NOMO-1 treated with dmso at 0.1 percent for 144 hours (cell line): ENCODE results near the gene FTHL17.

Experiments used
- DNase-seq: peaks from one replicate; lab custom pipeline; 2025; ENCODE audit not compliant: unreplicated experiment; lab: John Stamatoyannopoulos, UW

FTHL17 gene

DNA sequence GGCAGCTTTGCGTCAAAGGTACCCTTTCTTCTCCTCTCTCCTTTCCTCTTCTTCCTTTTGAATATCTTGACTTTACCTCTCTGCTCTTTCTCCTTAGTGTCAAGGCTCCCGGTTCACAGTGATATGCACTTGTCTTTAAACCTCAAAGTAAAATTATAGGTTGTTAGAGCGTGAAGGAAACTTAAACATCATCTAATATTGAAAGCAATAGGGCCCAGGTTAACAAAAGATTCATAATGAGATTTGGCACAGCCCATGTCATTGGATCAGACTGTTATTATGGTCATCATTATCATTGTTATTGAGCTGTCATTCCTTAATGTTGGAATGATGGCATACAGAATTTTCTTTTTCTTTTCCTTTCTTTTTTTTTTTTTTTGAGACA is 32.5 kb downstream of the FTHL17 start:
- no peak for DNase-seq

DNA sequence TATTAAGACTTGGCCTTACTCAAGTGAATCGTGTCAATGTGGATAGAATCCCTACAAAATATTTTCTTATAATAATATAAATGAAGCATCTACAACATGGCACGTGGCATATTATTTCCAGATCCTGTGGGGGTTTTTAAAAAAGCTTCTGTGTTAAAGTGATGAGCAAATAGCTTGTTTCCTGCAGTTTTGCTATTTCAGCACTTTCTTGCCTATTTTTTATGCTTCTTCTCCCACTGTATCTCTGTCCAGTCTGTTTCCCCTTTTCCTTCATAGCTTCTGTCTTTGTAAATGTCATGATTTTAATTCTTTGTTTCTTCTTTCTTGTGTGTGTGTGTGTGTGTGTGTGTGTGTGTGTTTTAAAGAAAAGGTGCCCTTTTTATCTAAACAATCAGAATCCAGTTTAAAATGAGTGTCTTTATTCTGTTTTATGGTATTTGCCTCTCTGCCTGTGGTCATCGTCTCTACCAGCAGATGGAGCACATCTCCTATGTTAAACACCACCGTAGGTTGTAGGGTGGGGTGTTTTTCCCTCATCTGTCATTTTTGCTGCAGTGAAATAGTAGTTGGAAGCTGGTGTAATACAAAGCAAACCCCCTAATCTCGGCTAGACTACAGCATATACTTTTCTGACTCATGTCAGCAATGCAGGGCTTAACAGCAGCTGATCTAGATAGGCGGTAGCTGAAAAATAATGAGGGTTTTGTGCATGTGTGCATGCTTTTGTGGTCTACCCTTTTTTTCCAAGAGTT is 33.1 kb downstream of the FTHL17 start:
- DNase-seq = no peak

GRCh38 chrX:31036895-31037294 is 34.9 kb downstream of the FTHL17 start:
- DNase-seq = no peak

GRCh38 chrX:31027351-31027750 is 44.5 kb downstream of the FTHL17 start:
- DNase-seq = no peak

DNA sequence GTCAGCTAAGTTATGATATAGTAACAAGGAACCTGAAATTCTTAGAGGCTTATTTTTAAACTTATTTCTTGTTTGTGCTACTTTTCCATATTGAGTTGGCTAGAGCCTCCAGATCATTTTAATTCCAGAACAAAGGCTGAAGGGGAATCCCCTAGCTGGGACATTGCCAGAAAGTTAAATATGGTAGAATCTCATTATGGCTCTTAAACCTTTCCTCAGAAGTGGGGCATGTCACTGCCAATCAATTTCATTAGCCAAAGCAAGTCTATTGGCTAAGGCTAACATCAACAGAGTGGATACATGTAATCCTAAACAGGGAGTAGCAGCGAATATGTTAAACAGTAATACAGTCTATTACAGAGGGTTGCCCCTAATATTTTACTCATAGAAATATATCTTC is 47.0 kb downstream of the FTHL17 start:
- DNase-seq = no peak

- no peak for DNase-seq
Measured at GRCh38 chrX:31021537-31021936, 50.3 kb downstream of the FTHL17 start.
